ENCODE measurements around the gene WNT2.

WNT2 gene

GRCh38 chr7:117322741-117323304 lies at the start of gene WNT2:
TSS of gene WNT2 (minus strand) at chr7:117323058. CDS start at chr7:117322989, 69 bp downstream.
- DNase-seq: no peak

GRCh38 chr7:117372073-117372472 lies 49.2 kb upstream of the WNT2 start:
- no peak for DNase-seq

GRCh38 chr7:117364339-117365080 lies 41.7 kb upstream of the WNT2 start:
- DNase-seq: no peak

- DNase-seq: no peak
Measured at GRCh38 chr7:117362294-117362888, 39.5 kb upstream of the WNT2 start.

GRCh38 chr7:117350027-117350426 lies 27.2 kb upstream of the WNT2 start:
- no peak for DNase-seq

- no peak for DNase-seq
Measured at GRCh38 chr7:117349570-117349969, 26.7 kb upstream of the WNT2 start.

- no peak for DNase-seq
Measured at GRCh38 chr7:117347962-117348672, 25.3 kb upstream of the WNT2 start.

GRCh38 chr7:117347480-117347879 lies 24.6 kb upstream of the WNT2 start:
- DNase-seq: no peak

- DNase-seq: no peak
Measured at GRCh38 chr7:117346161-117346560, 23.3 kb upstream of the WNT2 start.

GRCh38 chr7:117338020-117338419 lies 15.2 kb upstream of the WNT2 start:
- no peak for DNase-seq

- no peak for DNase-seq
Measured at GRCh38 chr7:117333168-117333567, 10.3 kb upstream of the WNT2 start.

GRCh38 chr7:117332031-117332430 lies 9.2 kb upstream of the WNT2 start:
- DNase-seq: no peak

- no peak for DNase-seq
Measured at GRCh38 chr7:117325836-117326235, 3.0 kb upstream of the WNT2 start.

GRCh38 chr7:117324960-117325359 lies 2.1 kb upstream of the WNT2 start:
- no peak for DNase-seq

- DNase-seq: no peak
Measured at GRCh38 chr7:117323851-117324711, 1.2 kb upstream of the WNT2 start.

- no peak for DNase-seq
Measured at GRCh38 chr7:117323305-117323850, 520 bp upstream of the WNT2 start.

- no peak for DNase-seq
Measured at GRCh38 chr7:117320523-117320922, 2.3 kb downstream of the WNT2 start.

- no peak for DNase-seq
Measured at GRCh38 chr7:117319181-117319580, 3.7 kb downstream of the WNT2 start.

GRCh38 chr7:117313582-117313981 lies 9.3 kb downstream of the WNT2 start:
- DNase-seq: no peak

- DNase-seq: no peak
Measured at GRCh38 chr7:117312593-117313580, 10.0 kb downstream of the WNT2 start.

GRCh38 chr7:117308891-117309290 lies 14.0 kb downstream of the WNT2 start:
- no peak for DNase-seq

Data from activated CD8-positive, alpha-beta memory T cell treated with anti-CD3 and anti-CD28 coated beads, Interleukin-2, amount 50 U/mL, for 48 hours (primary cell).